Coronary artery (tissue), 2 donors: Measurements from ENCODE around the gene IGF2R.

Source experiments
- DNase-seq: peaks from one replicate; pipeline ENCODE4 v3.0.0-alpha.2; 2017; ENCODE audit warnings: low spot score
- H3K27ac ChIP-seq, 2 donors: fragments of 200-600 bp; sonication (generic); one replicate each; pipeline ENCODE4 v1.5.1; 2016 to 2019
- H3K4me3 ChIP-seq: fragments of 200-600 bp; sonication (generic); 2 replicates; pipeline ENCODE4 v1.5.1; 2016; ENCODE audit warnings: mild to moderate bottlenecking, moderate library complexity
- CTCF ChIP-seq: fragments of 200-600 bp; sonication (generic); IDR thresholded peaks from one replicate; pipeline ENCODE4 v1.5.1; 2019; ENCODE audit warnings: antibody characterized with exemption

The IGF2R gene

GRCh38 chr6:160070831-160071230 lies 101.9 kb downstream of the IGF2R start:
- DNase-seq: no peak
- no peak overlapping the region for H3K27ac ChIP-seq

DNA sequence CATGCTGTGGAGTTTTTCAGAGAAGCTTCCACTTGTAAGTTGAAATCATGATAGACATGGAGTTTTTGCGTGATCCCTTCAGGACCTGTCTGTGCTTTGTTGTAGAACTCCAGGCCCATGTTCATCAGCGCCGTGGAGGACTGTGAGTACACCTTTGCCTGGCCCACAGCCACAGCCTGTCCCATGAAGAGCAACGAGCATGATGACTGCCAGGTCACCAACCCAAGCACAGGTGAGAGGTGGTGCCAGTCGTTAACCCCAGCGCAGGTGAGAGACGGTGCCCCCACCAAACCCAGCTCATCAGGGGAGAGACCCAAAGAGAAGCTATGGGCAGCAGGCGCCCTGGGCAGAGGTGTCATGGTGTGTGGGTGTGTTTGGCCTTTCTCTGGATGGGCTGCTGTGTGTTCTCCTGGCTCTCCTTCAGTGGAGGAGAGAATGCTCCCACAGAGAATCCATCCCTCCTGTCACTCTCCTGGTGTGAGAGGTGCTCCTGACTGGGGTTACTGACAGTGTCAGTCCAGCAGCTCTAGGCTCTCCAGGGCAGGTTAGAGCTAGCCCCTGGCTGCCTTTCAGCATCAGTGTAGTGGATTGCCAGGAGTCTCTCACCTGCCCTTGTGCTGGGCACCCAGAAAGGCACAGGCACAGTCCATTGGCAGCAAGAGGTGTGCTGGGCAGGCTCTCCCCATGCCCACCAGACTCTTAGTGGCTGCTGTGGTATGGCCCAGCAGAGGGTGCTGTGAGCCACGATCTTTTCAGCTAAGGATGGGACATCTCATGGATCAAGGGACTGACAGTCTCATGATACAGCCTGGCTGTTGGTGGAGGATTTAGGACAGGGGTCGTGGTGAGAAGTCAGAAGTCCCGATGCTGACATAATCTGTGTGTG lies 103.2 kb downstream of the IGF2R start:
- Histone ChIP-seq H3K27ac (no peak overlapping the region), H3K4me3 (no peak overlapping the region)
- TF ChIP-seq CTCF: no peak
- no peak for DNase-seq

More at GRCh38 chr6:160070831-160071230, 101.9 kb downstream of the IGF2R start:
- no peak overlapping the region for H3K4me3 ChIP-seq
- TF ChIP-seq CTCF: no peak

GRCh38 chr6:160073272-160073671 lies 104.4 kb downstream of the IGF2R start:
- DNase-seq: no peak
- Histone ChIP-seq H3K4me3 (no peak overlapping the region), H3K27ac (no peak overlapping the region)
- TF ChIP-seq CTCF: no peak

GRCh38 chr6:160076009-160076408 lies 107.1 kb downstream of the IGF2R start:
- no peak for TF ChIP-seq CTCF
- Histone ChIP-seq H3K27ac (no peak overlapping the region), H3K4me3 (no peak overlapping the region)
- DNase-seq: no peak

- TF ChIP-seq CTCF: no peak
- H3K27ac ChIP-seq: no peak overlapping the region
- H3K4me3 ChIP-seq: no peak overlapping the region
- no peak for DNase-seq
These were observed 108.1 kb downstream of the IGF2R start for GRCh38 chr6:160077024-160077423.

- no peak for TF ChIP-seq CTCF
- no peak overlapping the region for H3K4me3 ChIP-seq
- DNase-seq: no peak
- H3K27ac ChIP-seq: no peak overlapping the region
These were observed 108.6 kb downstream of the IGF2R start for GRCh38 chr6:160077526-160077925.
